Stimulated activated CD8-positive, alpha-beta memory T cell treated with anti-CD3 and anti-CD28 coated beads, Interleukin-7, amount 100 ng/mL, for 48 hours (primary cell): ENCODE results near the gene TENM4.

Source experiments
- DNase-seq, 2 donors: peaks; one replicate each; pipeline ENCODE4 v3.0.0-alpha.2; 2020; ENCODE audit warnings: low read depth in 1 of 2; ENCODE audit errors: extremely low read depth in 1 of 2

Gene TENM4

GRCh38 chr11:78603792-78604191 lies 837.0 kb downstream of the TENM4 start:
- DNase-seq: no peak
